Measurements from ENCODE around the gene S100PBP.

Gene S100PBP

DNA sequence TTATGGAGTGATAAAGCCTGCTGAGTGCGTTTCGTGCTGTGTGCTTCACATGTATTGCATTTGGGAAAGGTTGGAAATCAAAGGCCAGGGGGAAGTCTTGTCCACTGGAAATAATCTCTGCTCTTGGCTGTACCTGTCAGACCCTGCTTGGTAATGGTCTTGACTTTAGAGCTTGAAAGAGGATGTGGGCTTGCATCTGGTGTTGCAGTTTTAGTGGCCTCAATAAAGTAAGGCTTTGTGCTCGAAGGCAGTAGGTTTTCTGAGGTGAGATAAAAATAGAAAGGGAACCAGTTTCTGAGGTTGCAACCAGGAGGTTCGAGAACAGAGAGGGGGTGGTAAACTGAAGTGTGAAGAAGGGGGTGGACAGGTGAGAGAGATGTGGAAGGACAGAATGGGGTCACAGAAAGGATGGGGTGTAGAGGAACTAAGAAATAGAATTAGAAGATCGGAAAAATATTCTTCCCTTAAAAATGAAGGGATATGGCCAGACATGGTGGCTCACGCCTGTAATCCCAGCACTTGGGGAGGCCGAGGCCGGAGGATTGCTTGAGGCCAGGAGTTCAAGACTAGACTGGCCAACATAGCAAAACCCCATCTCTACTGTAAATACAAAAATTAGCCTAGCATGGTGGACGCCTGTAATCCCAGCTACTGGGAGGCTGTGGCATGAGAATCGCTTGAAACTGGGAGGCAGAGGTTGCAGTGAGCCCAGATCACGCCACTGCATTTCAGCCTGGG, 1.5 kb downstream of the S100PBP start:
- in situ Hi-C loops (cut with HindIII; ENCODE audit: low sequenced_read_pairs): no loop called here

DNA sequence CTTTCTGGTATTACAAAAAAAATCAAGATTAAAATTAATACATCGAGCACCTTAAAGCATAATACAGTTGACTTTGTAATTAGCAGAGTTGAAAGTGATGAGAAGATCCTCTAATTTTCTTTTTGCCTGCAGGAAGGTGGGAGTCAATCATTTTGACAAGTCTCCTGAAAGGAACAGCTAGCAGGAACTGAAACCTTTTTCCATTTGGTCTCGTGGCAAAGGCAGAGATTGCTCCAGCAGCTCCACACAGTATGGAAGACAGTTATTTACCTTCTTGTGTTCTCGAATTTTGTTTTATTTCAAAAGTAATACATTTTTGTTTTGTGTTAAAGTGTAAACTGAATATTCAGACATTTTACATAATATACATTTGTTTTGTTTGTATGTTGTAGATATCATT, 7.7 kb downstream of the S100PBP start:
- in situ Hi-C loops (cut with HindIII; ENCODE audit: low sequenced_read_pairs): no loop called here

DNA sequence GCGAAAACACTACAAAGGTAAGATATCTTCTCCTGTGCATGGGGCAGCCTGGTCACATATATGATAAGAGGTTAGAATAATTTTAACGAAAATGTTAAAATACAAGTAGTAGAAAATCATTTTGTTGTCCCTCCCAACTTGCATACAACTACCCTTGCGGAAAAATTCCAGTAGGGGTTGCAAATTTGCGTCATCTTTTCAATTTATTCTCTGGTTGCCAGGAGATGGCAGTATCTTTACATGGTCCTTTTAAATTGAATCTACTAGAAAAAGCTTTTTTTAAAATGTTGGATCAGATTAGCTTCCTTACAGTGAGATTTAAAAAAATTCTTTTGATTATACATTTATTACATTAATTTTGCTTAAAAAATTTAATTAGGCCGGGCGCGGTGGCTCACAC, 10.9 kb downstream of the S100PBP start:
- in situ Hi-C loops (cut with HindIII; ENCODE audit: low sequenced_read_pairs): no loop called here

DNA sequence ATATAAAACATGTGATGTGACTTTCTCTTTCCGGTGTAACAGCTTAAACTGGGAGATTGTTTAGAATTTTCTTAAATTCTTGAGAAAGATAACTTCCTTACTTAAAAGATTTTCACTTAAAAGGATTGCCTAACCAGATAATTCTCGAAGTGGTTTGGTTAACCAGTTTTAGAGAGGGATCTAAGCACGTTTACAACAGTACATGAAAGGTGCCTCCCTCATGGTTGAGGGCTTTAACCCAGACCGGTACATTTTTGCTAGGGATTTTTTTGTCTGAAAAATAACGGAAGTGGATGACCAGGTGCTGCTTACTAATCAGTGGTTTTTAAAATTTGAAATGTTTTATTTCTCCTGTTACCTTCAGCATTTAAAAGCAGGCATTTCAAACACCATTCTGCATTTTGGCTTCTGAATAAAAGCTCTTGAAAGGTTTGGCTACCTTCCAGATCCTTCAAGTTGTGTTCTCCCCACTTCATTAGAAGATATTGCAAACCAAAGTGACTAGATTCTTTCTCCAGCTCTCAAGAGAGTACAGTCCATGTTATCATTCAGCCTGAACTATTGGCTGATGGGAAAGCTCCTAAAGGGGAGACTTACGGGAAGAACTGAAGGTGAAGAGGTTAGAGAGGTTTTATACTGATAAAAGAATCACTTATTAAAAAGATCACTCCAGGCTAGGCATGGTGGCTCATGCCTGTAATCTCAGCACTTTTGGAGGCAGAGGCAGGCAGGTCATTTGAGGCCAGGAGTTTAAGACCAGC, 12.8 kb downstream of the S100PBP start:
- in situ Hi-C loops (cut with HindIII; ENCODE audit: low sequenced_read_pairs): no loop called here

DNA sequence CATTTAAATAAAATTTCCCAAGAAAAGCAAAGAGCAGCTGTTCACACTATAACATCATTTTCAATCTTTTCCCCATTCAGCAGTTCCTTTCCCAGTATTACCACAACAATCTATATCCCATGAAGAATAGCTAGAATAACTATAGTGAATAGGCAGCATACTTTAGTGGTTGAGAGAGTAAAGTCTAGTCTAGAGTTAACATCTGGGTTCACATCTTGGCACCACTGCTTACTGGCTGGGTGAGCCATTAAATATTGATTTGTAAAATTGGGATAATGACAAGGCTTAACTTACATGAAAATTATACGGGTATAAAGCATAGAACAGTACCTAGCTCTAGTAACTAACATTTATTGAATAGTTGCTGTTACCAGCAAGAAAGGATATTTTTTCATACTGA, 14.4 kb downstream of the S100PBP start:
- in situ Hi-C loops (cut with HindIII; ENCODE audit: low sequenced_read_pairs): no loop called here

DNA sequence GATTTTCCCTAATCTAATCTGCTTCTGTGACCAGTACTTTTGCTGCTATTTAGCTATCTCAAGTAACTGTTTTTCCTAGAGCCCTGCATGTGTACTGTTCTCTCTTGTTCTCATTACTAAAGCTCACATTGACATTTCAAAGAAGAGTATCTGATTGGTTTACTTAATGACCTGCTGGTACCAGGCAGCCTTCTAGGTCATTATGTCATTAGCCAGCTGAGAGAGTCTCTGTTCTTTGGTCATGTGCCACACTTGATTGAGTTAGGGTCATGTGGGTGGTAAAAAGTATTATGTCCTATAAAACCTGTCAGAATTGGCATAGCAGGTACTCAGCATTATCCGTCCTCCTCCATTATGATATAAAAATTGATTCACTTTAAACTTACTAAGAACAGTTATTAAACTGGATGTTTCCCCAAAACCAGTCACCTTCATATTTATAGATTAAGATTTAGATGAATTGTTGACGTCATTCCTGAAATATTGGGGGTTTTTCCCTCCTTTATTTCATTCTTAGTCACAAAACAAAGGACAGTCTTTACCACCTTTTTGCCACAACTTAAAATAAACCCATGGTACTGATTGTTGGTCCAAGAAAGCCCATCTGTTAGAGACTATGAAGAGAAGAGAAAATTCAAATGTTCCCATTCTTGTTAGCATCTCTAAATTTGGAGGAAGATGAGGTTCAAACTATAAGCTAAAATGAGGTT, 31.1 kb downstream of the S100PBP start:
- in situ Hi-C loops (cut with HindIII; ENCODE audit: low sequenced_read_pairs): no loop called here

DNA sequence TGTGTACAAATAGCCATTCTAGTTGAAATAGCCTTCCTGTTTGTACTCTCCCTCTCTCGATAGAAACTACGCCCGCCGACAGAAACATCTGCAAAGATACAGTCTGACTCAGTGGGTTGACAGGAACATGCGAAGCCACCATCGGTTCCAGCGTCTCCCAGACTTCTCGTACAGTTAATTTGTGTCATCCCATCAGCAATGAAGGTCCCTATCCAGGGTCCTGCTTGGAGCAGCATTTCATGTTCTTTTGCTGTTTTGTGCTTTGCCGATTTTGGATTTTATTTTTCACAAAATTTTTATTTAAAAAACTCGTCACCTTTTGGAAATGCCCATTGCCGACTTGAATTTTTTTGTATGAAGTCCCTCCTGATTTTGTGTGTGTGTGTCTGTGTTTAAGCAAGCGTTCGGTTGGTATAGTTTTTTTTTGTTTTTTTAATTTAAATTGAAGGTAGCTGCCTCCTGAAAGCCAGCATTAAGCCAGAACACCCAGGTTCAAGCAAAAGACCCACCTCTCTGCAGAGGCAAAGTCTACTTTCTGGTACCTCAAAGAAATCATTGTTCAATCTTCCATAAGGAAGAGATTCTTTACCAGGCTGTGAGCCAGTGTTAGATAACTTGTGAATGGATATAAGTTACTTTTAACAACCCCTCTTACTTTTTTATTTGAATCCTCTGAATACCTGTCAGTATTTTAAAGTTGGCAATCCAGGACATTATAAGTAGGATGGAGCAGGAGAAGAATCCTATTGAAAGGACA, 38.6 kb downstream of the S100PBP start:
- in situ Hi-C loops (cut with HindIII; ENCODE audit: low sequenced_read_pairs): loop anchor here (5.0 to 10.0 kb wide), 2 partner anchors 99 to 329 kb away; partner anchors contain the start of gene TRIM62

DNA sequence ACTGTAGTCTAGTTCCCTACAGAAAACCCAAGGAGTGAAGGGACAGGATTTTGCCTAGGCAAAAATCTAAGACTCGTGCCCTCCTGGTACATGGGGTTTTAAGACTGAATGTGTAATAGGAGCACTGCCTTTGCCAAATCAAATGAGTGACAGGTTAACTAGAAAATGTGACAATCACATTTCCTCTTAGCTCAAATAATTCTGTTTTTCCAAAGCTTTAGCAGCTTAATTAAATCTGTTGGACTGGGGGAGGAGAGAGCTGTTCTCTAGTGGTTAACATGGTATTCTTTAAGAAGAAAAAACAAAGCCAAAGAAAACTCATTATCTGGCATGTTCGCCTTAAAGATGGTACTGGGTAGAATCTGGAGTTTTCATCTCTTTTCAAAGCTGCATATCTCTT, 40.7 kb downstream of the S100PBP start:
- in situ Hi-C loops (cut with HindIII; ENCODE audit: low sequenced_read_pairs): loop anchor here (5.0 to 10.0 kb wide), 2 partner anchors 101 to 327 kb away; partner anchors contain the start of gene TRIM62

DNA sequence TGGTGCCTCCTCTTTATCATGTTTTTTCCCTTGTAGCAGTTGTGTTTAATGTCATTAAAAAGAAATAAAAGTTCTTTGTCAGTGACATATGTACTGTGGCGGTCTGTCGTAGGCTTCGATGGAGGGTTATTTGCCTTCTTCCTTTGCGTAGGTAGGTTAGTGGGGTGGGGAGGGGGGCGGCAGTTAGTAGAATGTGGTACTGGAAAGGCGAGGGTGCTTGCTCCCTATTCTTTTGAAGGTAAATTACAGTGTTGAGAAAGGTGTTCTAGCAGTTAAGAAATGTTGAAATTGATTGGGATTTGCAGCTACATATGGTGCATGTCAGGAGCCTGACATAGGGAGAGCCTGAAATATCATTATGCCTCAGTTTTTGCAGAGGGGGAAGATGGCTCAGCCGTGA, 41.3 kb downstream of the S100PBP start:
- in situ Hi-C loops (cut with HindIII; ENCODE audit: low sequenced_read_pairs): loop anchor here (5.0 to 10.0 kb wide), 2 partner anchors 101 to 326 kb away; partner anchors contain the start of gene TRIM62

DNA sequence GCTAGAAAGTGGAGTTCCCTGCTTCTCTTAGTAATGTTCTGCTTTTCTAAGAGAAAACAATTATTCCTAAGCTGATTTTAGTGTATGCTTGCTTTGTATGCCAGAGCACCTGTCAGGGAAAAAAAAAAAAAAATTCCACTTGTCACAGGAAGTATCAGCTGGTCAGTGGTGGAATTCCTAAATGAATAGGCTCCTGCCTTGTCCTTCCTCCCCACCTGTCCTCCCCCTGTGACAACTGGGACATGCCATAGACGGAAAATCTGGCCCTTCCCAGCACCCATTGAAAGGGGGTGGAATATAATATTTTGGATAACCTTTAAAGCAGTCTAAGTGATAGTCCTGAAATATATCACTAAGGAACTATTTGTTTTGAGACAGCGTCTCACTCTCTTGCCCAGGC, 42.5 kb downstream of the S100PBP start:
- in situ Hi-C loops (cut with HindIII; ENCODE audit: low sequenced_read_pairs): loop anchor here (5.0 to 10.0 kb wide), 4 partner anchors 53 to 325 kb away; partner anchors contain the start of gene TRIM62

DNA sequence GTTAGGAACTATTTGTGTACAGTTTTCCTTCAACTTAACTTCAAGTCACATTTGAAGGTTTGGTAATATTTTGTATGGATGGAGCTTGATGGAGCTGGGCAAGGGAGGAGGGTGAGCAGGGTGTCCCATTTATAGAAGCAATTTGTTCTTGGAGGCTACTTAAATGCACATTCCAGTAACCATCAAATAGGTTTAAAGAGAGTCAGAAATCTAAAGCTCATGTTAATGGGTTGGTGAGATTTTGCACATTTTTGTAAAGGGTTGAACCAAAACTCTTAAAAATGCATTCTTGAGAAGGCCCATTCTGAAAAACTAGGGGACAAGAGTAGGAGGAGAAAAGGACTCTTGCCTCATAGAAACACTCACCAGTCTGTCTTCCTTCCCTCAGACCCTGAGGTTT, 43.1 kb downstream of the S100PBP start:
- in situ Hi-C loops (cut with HindIII; ENCODE audit: low sequenced_read_pairs): loop anchor here (5.0 kb wide), 2 partner anchors 53 to 82 kb away; no protein-coding TSS in a partner anchor

DNA sequence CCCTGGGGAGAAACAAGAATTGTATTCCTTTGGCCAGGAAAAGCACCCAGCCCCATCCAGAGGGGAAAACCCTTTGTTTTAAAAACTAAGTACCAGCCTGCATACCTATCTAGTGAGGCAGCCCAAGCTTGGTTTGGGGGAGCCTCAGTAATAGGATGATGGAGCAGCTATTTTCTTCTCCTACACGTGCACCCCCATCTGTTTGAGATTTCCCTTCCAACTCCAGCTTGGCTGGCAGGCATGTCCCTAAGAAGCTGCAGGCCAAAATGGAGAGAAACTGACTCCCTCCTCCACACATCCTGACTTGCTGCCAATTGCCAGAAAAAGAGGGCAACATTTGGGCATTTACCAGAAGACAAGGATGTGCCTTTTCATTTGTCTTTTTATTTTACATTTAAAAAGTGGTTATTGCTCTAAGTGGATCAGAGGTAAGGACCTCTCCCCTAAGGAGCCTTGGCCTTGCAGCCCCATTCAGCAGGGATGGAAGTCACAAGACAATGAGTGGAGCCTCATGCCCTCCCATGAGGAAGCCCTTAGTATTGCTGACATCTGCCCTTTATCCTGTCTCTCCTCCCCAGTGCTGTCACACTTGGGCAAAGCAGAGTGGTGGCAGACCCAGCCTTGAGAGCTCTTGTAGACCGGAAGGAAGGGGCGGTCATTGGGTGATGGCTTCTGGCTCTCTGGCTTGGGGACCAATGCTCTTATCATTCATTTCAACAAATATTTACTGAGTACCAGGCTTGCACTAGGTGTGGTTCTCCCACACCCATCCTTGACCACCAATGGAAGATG, 44.6 kb downstream of the S100PBP start:
- in situ Hi-C loops (cut with HindIII; ENCODE audit: low sequenced_read_pairs): loop anchor here (5.0 kb wide), 2 partner anchors 55 to 80 kb away; no protein-coding TSS in a partner anchor

DNA sequence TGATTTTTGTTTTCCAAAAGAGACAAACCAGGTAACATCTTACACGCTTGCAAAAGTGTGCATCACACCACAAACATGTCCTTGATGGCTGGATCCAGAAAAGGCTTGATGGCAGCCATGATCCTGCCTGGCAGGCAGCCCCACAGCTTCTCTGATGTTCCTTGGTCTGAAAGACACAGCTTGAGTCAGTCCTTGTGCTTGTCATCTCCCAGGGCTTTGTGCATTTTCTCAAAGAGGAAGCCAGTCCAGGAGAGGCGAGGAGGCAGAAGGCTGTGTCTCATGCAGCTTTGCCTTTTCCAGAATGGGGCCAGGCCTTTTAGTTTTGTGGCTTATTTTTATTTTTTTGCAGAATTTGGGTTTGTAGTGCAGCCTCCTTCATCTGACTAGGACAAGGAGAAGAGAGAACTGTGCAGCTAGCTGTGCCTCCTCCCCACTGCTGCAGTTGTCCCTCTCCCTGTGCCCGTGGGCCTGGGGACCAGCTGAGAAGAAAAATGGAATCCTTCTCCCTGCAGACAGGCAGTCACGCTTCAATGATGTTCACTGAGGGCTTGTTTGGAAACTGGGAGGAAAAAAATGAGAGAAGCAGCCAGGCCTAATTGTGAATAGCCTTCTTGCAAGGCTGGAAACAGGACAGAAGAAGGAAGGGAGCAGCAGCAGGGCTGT, 45.9 kb downstream of the S100PBP start:
- in situ Hi-C loops (cut with HindIII; ENCODE audit: low sequenced_read_pairs): loop anchor here (5.0 kb wide), 2 partner anchors 56 to 79 kb away; no protein-coding TSS in a partner anchor

DNA sequence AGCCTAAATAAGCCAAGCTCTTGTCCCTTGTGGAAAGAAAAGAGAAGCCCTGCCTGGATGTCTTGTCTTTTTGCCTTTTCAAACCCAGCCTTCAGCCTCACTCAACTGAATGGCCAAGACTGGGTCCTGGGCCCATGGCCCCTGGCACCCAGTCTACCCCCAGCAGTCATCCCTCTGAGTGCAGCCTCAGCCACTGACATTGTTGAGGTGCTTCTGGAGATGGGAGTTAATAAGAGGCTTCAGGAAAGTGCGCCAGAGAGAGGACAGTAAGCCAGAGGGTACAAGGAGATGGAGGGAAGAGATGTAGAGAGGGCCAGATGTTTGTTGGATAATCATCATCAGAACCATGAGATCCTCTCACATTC, 46.4 kb downstream of the S100PBP start:
- in situ Hi-C loops (cut with HindIII; ENCODE audit: low sequenced_read_pairs): loop anchor here (5.0 kb wide), 2 partner anchors 57 to 78 kb away; no protein-coding TSS in a partner anchor

DNA sequence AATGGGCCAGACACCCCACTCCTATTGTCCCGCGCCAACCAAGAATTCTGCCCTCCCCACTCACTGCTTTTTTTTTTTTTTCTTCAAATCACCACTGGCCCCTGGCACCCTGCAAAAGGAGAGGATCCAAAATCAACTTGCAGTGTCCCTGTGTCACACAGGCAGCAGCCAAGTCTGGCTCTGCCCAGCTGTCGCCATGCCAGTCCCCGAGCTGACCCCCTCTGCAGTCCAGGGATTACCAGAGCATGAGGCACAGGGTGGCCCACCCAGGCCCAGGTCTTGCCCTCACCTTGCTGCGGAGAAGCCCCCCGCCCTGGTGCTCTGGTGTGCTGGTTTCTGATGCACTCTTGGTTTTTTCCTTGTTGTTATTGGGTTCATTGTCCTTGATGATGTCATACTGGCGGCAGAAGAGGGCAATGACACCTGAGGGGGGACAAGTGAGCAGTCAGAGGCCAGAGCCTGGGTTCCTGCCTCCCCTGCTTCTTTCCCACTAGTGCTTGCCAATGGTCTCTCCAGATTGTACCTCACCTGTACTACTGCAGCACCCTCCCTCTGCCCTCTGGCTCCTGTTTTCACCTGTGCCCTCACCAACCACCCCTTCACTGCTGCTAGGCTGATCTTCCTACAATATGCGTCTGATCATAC, 47.0 kb downstream of the S100PBP start:
- in situ Hi-C loops (cut with HindIII; ENCODE audit: low sequenced_read_pairs): loop anchor here (5.0 kb wide), 2 partner anchors 57 to 78 kb away; no protein-coding TSS in a partner anchor

DNA sequence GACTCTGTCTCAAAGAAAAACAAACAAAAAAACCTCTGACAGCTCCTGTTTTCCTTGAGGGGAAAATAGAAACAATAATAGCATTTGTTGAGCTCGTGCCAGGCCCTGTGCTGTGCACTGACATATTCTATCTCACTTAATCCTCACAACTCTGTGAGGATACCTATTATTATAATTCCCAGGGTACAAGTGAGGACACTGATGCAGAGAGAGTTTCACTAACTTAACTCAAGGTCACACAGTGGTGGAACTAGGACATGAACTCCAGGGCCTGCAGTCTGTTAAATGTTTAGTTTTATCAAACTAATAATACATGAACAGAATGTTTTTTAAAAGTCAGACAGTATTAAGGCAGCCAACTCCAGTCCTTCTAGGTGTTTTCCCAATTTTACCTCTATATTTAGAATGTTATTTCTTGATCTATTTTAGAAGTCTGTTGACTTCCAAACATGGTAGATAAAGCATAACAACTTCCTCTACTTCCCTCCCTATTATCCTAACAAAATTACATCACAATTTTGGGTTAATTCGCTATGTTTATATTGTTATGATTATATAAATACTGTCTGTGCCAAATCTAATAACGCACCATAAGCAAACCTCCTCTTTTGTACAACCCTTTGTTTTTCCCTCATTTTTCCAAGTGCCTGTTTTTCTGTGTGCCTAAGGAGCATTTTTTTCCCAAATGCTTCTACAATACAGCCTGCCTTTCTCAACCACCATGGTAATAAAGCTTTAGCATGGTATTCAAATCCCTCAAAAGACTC, 48.4 kb downstream of the S100PBP start:
- in situ Hi-C loops (cut with HindIII; ENCODE audit: low sequenced_read_pairs): no loop called here

DNA sequence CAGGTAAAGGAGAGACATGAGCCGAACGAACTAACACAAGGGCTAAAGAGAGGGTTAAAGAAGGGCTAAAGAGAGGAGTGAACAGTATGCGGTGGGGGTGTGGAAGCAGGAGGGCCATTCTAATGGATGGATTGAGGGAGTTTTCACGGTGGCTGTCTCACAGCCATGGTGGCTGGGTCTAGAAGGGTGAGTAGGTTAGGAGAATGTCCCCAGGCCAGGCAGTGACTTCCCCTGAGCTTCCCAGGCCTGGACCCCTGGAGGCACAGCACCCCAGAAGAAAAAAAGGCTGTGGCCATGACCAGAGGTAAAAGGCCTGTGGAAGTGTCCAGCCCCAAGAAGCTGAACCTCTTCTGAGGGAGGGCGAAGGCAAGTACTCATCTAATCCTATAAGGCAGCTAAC, 49.7 kb downstream of the S100PBP start:
- in situ Hi-C loops (cut with HindIII; ENCODE audit: low sequenced_read_pairs): no loop called here

DNA sequence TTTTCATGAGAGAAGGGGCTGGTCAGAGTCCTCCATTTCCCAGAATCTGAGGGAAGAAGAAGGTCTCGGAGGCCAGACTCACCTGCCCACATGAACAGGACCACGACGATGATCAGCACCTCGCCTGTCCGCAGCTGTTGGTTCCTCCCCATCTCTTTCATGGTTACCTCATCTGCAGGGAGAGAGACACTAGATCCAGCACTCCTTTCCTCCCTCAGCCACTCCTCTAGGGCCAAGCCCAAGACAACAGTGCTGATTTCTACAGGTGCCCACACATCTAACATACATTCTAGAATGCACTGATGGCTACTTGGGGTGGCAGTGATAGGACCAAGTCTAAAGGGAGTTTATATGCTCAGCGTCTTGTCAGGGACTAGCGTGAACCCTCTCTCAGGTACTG, 50.2 kb downstream of the S100PBP start:
- in situ Hi-C loops (cut with HindIII; ENCODE audit: low sequenced_read_pairs): no loop called here
